K562 (cell line): ENCODE measurements around the gene JMJD1C. TPM values are rescaled to one million over a fixed set of nuclear protein-coding genes. Genes with fewer than 3 reads are reported as not detected.

Source experiments
- ATAC-seq: fragments of 200-7000 bp; cut with Tn5 transposase; 3 replicates; pipeline ENCODE4 v1.9.1; 2020; ENCODE audit warnings: moderate library complexity
- BruUV-seq: library from RNA; stranded (reverse); fragments of 400-500 nt; replicated peaks from 2 replicates; lab custom pipeline; 2021; lab: Mats Ljungman, UMichigan
- CTCF ChIA-PET: fragments of 300-600 bp; formaldehyde crosslinking; extraction: SDS; loops from one replicate; lab custom pipeline; 2021; ENCODE audit warnings: low intra/inter-chr PET ratio; lab: Yijun Ruan, JAX
- POLR2A ChIA-PET: fragments of 300-600, 350-650 bp; sonication (Branson Sonifier 250); formaldehyde crosslinking; extraction: SDS; loops from one replicate; lab custom pipeline; 2021; ENCODE audit warnings: antibody characterized with exemption, inconsistent platforms; lab: Yijun Ruan, JAX
- DNase-seq, 4 experiments: peaks; one replicate each; pipeline versions ENCODE4 v3.0.0 to v3.0.0-alpha.2; 2011 to 2018; ENCODE audit warnings: low spot score in 3 of 4, mixed read lengths in 3 of 4; ENCODE audit errors: extremely low read depth in 1 of 4
- FAIRE-seq: peaks from 2 replicates; lab custom pipeline; 2011; peaks lifted over from hg19 to GRCh38; lab: Jason Lieb, UNC
- H2AFZ ChIP-seq: 2 replicates; pipeline ENCODE4 v1.6.0; 2011; ENCODE audit warnings: low read depth, low read length, control low read depth, inconsistent platforms
- H3K27ac ChIP-seq: fragments of 200-600 bp; 3 replicates; pipeline ENCODE4 v1.8.0; 2011; ENCODE audit warnings: low read depth, mild to moderate bottlenecking, control low read depth, inconsistent platforms, low read length, moderate library complexity, mixed read lengths; ENCODE audit errors: extremely low read depth
- H3K27me3 ChIP-seq, 2 experiments: fragments of 300-600 bp in 1 of 2; 2 replicates in 1 of 2; 3 replicates in 1 of 2; pipeline versions ENCODE4 v1.6.0 to v1.8.0; 2011; ENCODE audit warnings: inconsistent platforms in 2 of 2, low read length in 2 of 2, mild to moderate bottlenecking in 1 of 2, mixed read lengths in 1 of 2, moderate library complexity in 1 of 2; ENCODE audit not compliant: control insufficient read depth in 2 of 2, insufficient read depth in 2 of 2
- H3K36me3 ChIP-seq: fragments of 300-600 bp; 3 replicates; pipeline ENCODE4 v1.8.0; 2011; ENCODE audit warnings: mild to moderate bottlenecking, low read length, inconsistent platforms; ENCODE audit not compliant: control insufficient read depth, insufficient read depth
- H3K4me1 ChIP-seq, 2 experiments: fragments of 200-600 bp in 1 of 2; replicated peaks in 1 of 2; 2 replicates in 1 of 2; 3 replicates in 1 of 2; pipeline versions ENCODE4 v1.5.1 to v1.8.0; 2011; ENCODE audit warnings: inconsistent platforms in 2 of 2, low read length in 2 of 2, mild to moderate bottlenecking in 1 of 2, mixed read lengths in 1 of 2, moderate library complexity in 1 of 2; ENCODE audit not compliant: control insufficient read depth in 2 of 2, insufficient read depth in 2 of 2
- H3K4me2 ChIP-seq: 2 replicates; pipeline ENCODE4 v1.6.1; 2011; ENCODE audit warnings: low read length, control low read depth, inconsistent platforms, mixed read lengths; ENCODE audit not compliant: insufficient read depth
- H3K4me3 ChIP-seq: fragments of 200-600 bp; sonication (generic), shearing (Covaris generic); 2 replicates; pipeline ENCODE4 v1.5.1; 2016; ENCODE audit warnings: control low read depth, inconsistent platforms
- H3K79me2 ChIP-seq: fragments of 200-600 bp; 3 replicates; pipeline ENCODE4 v1.8.0; 2011; ENCODE audit warnings: low read length, inconsistent platforms; ENCODE audit not compliant: control insufficient read depth, insufficient read depth
- H3K9ac ChIP-seq, 2 experiments: 2 replicates each; pipeline versions ENCODE4 v1.6.0 to v1.6.1; 2011; ENCODE audit warnings: low read depth in 2 of 2, low read length in 2 of 2, control low read depth in 1 of 2, inconsistent platforms in 1 of 2, mild to moderate bottlenecking in 1 of 2, mixed read lengths in 1 of 2; ENCODE audit not compliant: insufficient read depth in 1 of 2
- H3K9me1 ChIP-seq: one replicate; pipeline ENCODE4 v1.6.0; 2011; ENCODE audit warnings: inconsistent platforms, mild to moderate bottlenecking, low read length, moderate library complexity; ENCODE audit not compliant: control insufficient read depth, insufficient read depth
- H3K9me3 ChIP-seq: replicated peaks from 2 replicates; pipeline ENCODE4 v1.5.1; 2011; ENCODE audit warnings: low read depth, low read length, inconsistent platforms; ENCODE audit not compliant: control insufficient read depth, insufficient read depth
- H4K20me1 ChIP-seq: replicated peaks from 2 replicates; pipeline ENCODE4 v1.6.1; 2011; ENCODE audit warnings: low read length, inconsistent platforms, mixed read lengths; ENCODE audit not compliant: control insufficient read depth, insufficient read depth
- ELF1 ChIP-seq: fragments of 200-800 bp; sonication (Bioruptor generic); IDR thresholded peaks from 2 replicates; pipeline ENCODE4 v1.6.1; 2016; ENCODE audit warnings: missing genetic modification characterization, missing compliant biosample characterization
- HMGN3 ChIP-seq: IDR thresholded peaks from 2 replicates; pipeline ENCODE4 v1.6.1; 2011; ENCODE audit warnings: borderline replicate concordance, low read depth, mild to moderate bottlenecking, mixed read lengths, low read length; ENCODE audit not compliant: insufficient read length; ENCODE audit errors: extremely low read depth
- KDM2B ChIP-seq: fragments of 250-450 bp; sonication (Bioruptor Pico); IDR thresholded peaks from 2 replicates; pipeline ENCODE4 v1.8.0; 2021; ENCODE audit warnings: mild to moderate bottlenecking, moderate library complexity
- NFIC ChIP-seq: fragments of 450-650 bp; IDR thresholded peaks from 2 replicates; pipeline ENCODE4 v1.6.1; 2017; ENCODE audit warnings: mild to moderate bottlenecking, inconsistent platforms
- RBM22 ChIP-seq: fragments of 200-400 bp; formaldehyde crosslinking; IDR thresholded peaks from 2 replicates; pipeline ENCODE4 v1.6.1; 2018; ENCODE audit warnings: low read length, low read depth; ENCODE audit not compliant: poor library complexity, severe bottlenecking
- ZNF224 ChIP-seq: sonication (generic); formaldehyde crosslinking; IDR thresholded peaks from 2 replicates; pipeline ENCODE4 v1.8.0; 2022; ENCODE audit warnings: mild to moderate bottlenecking, missing genetic modification reagents
- ZNF766 ChIP-seq: fragments of 200-800 bp; sonication (Bioruptor generic); conservative IDR thresholded peaks from 2 replicates; pipeline ENCODE4 v1.6.1; 2016; ENCODE audit warnings: missing genetic modification characterization, missing compliant biosample characterization
- WGBS: fragments of 100-300 bp; shearing (Covaris generic); methylation state at CpG from one replicate; pipeline ENCODE4 v1.1.6; 2016; ENCODE audit warnings: low coverage, mixed read lengths; ENCODE audit not compliant: insufficient coverage; ENCODE audit errors: missing lambda C conversion rate; 5-methylcytosine and 5-hydroxymethylcytosine counted together
- in situ Hi-C: fragments of 300-500 bp; cut with MboI; formaldehyde crosslinking; loops from 4 replicates; pipeline ENCODE4 v1.15.0; 2018; ENCODE audit warnings: inconsistent platforms, mixed read lengths
- intact Hi-C: fragments of 100-400 bp; cut with micrococcal nuclease; formaldehyde crosslinking; loops from 2 replicates; pipeline ENCODE4 v1.14.2; 2022
- polyA plus RNA-seq, 8 experiments: library from polyadenylated mRNA; depleted of rRNA in 4 of 8; stranded (reverse) in 5 of 8; unstranded in 3 of 8; fragments of >200 nt; fragmentation: Nextera tagmentation in 2 of 8; fragmentation: Illumina TruSeq in 1 of 8; extraction: Ambion mirVana in 2 of 8; extraction: Trizol in 1 of 8; gene quantifications; 2 replicates each; pipeline versions ENCODE4 v1.2.1 to v1.2.3, GENCODE V29; 2011 to 2014; ENCODE audit warnings: inconsistent platforms in 1 of 8, missing spikeins in 1 of 8
- total RNA-seq, 7 experiments: library from RNA; depleted of rRNA in 6 of 7; stranded (reverse); fragments of >200 nt in 6 of 7; fragmentation: Illumina TruSeq in 2 of 7; extraction: Trizol in 2 of 7; gene quantifications; 2 replicates each; pipeline versions ENCODE4 v1.2.1 to v1.2.3, GENCODE V29; 2011 to 2021; ENCODE audit warnings: low replicate concordance in 1 of 7
- TF ChIP-seq, protein P1 (sequence below): sonication (generic); formaldehyde crosslinking; IDR thresholded peaks from 2 replicates; pipeline ENCODE4 v1.8.1; 2023; ENCODE audit warnings: mild to moderate bottlenecking, missing genetic modification reagents
- TF ChIP-seq, protein P2 (sequence below): sonication (generic); formaldehyde crosslinking; IDR thresholded peaks from 2 replicates; pipeline ENCODE4 v1.8.0; 2022; ENCODE audit warnings: mild to moderate bottlenecking, missing genetic modification reagents
- TF ChIP-seq, protein P3 (sequence below): fragments of 450-650 bp; formaldehyde crosslinking; IDR thresholded peaks from 2 replicates; pipeline ENCODE4 v1.4.0; 2020; ENCODE audit warnings: mild to moderate bottlenecking, moderate library complexity
- TF ChIP-seq, protein P4 (sequence below): sonication (generic); formaldehyde crosslinking; IDR thresholded peaks from 2 replicates; pipeline ENCODE4 v1.8.0; 2022; ENCODE audit warnings: mild to moderate bottlenecking, missing genetic modification reagents
- TF ChIP-seq, protein P5 (sequence below): sonication (generic); formaldehyde crosslinking; IDR thresholded peaks from 2 replicates; pipeline ENCODE4 v1.8.1; 2022; ENCODE audit warnings: missing genetic modification reagents

The JMJD1C gene
- total and polyA plus RNA-seq, 9 of the 15 experiments (the other 6 are each of a cell fraction or from before 2014, with no cell fraction given) = 25.3 to 68.0 (median 47.2) TPM

DNA sequence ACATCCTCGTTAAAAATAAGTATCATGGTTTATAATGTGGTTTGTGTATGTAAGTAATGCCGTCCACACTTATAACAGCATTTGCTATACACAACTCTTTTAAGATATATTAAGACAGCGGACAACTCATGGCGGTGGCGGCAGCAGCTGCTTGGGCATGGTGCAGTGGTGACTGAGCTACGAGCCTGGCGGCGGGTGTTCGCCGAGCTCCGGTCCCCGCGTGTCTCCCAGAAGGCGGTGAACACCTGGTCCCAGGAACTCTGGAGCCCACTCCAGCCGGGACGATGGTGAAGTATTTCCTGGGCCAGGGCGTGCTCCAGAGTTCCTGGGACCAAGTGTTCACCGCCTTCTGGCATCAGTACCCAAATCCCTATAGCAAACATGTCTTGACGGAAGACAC lies 38.8 kb downstream of the JMJD1C start:
- H3K9me3 ChIP-seq = no peaks in the 10 kb centered on the region
- CTCF ChIA-PET = no interaction called here
- FAIRE-seq = no peak
- no peaks in the 10 kb centered on the region for H4K20me1 ChIP-seq
- intact Hi-C loops = no loop called here
- H3K27ac ChIP-seq = no peak overlapping the region
- H3K27me3 ChIP-seq = no peaks in the 10 kb centered on the region
- peaks cover 88% of the 10 kb centered on the region for H3K79me2 ChIP-seq
- POLR2A ChIA-PET = interaction anchor here (0.6 kb wide), 1 partner anchor 19 kb away, joined by 3 read pairs; no protein-coding TSS in a partner anchor
- no peak overlapping the region for H3K4me3 ChIP-seq
- ATAC-seq = no peak
- H3K9ac ChIP-seq = no peak overlapping the region
- H3K4me1 ChIP-seq = peaks cover 3 to 11% of the 10 kb centered on the region in 2 experiments; a peak in 4 of 5 replicates
- no peaks in the 10 kb centered on the region for H3K36me3 ChIP-seq
- WGBS = 97% methylated on average over 19 of the region's 19 CpGs
- DNase-seq = no peak
- H3K9me1 ChIP-seq = no peaks in the 10 kb centered on the region
- no peak overlapping the region for H2AFZ ChIP-seq
- no TSS peak for BruUV-seq
- in situ Hi-C loops = no loop called here
- no peak overlapping the region for H3K4me2 ChIP-seq
- no peak for TF ChIP-seq ZNF766
- no peak for TF ChIP-seq RBM22
- TF ChIP-seq, protein P1, sequence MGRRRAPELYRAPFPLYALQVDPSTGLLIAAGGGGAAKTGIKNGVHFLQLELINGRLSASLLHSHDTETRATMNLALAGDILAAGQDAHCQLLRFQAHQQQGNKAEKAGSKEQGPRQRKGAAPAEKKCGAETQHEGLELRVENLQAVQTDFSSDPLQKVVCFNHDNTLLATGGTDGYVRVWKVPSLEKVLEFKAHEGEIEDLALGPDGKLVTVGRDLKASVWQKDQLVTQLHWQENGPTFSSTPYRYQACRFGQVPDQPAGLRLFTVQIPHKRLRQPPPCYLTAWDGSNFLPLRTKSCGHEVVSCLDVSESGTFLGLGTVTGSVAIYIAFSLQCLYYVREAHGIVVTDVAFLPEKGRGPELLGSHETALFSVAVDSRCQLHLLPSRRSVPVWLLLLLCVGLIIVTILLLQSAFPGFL = no peak
- no peak for TF ChIP-seq NFIC
- TF ChIP-seq, protein P2, sequence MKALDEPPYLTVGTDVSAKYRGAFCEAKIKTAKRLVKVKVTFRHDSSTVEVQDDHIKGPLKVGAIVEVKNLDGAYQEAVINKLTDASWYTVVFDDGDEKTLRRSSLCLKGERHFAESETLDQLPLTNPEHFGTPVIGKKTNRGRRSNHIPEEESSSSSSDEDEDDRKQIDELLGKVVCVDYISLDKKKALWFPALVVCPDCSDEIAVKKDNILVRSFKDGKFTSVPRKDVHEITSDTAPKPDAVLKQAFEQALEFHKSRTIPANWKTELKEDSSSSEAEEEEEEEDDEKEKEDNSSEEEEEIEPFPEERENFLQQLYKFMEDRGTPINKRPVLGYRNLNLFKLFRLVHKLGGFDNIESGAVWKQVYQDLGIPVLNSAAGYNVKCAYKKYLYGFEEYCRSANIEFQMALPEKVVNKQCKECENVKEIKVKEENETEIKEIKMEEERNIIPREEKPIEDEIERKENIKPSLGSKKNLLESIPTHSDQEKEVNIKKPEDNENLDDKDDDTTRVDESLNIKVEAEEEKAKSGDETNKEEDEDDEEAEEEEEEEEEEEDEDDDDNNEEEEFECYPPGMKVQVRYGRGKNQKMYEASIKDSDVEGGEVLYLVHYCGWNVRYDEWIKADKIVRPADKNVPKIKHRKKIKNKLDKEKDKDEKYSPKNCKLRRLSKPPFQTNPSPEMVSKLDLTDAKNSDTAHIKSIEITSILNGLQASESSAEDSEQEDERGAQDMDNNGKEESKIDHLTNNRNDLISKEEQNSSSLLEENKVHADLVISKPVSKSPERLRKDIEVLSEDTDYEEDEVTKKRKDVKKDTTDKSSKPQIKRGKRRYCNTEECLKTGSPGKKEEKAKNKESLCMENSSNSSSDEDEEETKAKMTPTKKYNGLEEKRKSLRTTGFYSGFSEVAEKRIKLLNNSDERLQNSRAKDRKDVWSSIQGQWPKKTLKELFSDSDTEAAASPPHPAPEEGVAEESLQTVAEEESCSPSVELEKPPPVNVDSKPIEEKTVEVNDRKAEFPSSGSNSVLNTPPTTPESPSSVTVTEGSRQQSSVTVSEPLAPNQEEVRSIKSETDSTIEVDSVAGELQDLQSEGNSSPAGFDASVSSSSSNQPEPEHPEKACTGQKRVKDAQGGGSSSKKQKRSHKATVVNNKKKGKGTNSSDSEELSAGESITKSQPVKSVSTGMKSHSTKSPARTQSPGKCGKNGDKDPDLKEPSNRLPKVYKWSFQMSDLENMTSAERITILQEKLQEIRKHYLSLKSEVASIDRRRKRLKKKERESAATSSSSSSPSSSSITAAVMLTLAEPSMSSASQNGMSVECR (CRISPR knock-in tag) = no peak
- TF ChIP-seq KDM2B (CRISPR knock-in tag) = no peak
- TF ChIP-seq, protein P3, sequence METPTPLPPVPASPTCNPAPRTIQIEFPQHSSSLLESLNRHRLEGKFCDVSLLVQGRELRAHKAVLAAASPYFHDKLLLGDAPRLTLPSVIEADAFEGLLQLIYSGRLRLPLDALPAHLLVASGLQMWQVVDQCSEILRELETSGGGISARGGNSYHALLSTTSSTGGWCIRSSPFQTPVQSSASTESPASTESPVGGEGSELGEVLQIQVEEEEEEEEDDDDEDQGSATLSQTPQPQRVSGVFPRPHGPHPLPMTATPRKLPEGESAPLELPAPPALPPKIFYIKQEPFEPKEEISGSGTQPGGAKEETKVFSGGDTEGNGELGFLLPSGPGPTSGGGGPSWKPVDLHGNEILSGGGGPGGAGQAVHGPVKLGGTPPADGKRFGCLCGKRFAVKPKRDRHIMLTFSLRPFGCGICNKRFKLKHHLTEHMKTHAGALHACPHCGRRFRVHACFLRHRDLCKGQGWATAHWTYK (CRISPR knock-in tag) = no peak
- TF ChIP-seq, protein P4, sequence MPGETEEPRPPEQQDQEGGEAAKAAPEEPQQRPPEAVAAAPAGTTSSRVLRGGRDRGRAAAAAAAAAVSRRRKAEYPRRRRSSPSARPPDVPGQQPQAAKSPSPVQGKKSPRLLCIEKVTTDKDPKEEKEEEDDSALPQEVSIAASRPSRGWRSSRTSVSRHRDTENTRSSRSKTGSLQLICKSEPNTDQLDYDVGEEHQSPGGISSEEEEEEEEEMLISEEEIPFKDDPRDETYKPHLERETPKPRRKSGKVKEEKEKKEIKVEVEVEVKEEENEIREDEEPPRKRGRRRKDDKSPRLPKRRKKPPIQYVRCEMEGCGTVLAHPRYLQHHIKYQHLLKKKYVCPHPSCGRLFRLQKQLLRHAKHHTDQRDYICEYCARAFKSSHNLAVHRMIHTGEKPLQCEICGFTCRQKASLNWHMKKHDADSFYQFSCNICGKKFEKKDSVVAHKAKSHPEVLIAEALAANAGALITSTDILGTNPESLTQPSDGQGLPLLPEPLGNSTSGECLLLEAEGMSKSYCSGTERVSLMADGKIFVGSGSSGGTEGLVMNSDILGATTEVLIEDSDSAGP (CRISPR knock-in tag) = no peak
- TF ChIP-seq ZNF224 (CRISPR knock-in tag) = no peak
- TF ChIP-seq HMGN3 = no peak
- TF ChIP-seq ELF1 (tag) = no peak
- TF ChIP-seq, protein P5, sequence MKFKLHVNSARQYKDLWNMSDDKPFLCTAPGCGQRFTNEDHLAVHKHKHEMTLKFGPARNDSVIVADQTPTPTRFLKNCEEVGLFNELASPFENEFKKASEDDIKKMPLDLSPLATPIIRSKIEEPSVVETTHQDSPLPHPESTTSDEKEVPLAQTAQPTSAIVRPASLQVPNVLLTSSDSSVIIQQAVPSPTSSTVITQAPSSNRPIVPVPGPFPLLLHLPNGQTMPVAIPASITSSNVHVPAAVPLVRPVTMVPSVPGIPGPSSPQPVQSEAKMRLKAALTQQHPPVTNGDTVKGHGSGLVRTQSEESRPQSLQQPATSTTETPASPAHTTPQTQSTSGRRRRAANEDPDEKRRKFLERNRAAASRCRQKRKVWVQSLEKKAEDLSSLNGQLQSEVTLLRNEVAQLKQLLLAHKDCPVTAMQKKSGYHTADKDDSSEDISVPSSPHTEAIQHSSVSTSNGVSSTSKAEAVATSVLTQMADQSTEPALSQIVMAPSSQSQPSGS (CRISPR knock-in tag) = no peak
